Lower leg skin (tissue), 4 donors: ENCODE measurements around the gene BCL2. TPM values are rescaled to one million over a fixed set of nuclear protein-coding genes. Genes with fewer than 3 reads are reported as not detected.

Experiments
- DNase-seq, 2 donors: peaks; one replicate each; pipeline ENCODE4 v3.0.0-alpha.2; 2019; ENCODE audit warnings: low spot score in 2 of 2
- H3K4me3 ChIP-seq: fragments of 200-600 bp; sonication (generic); 2 replicates; pipeline ENCODE4 v1.5.1; 2017; ENCODE audit warnings: mild to moderate bottlenecking, low read depth; ENCODE audit not compliant: poor library complexity, severe bottlenecking
- POLR2A ChIP-seq, 2 donors: fragments of 450-650 bp; IDR thresholded peaks; one replicate each; pipeline ENCODE4 v1.6.1; 2016 to 2017; ENCODE audit warnings: antibody characterized with exemption in 2 of 2, mild to moderate bottlenecking in 1 of 2, moderate library complexity in 1 of 2
- WGBS, 2 donors: methylation state at CpG; one replicate each; pipeline ENCODE4 v1.1.5; 2018; 5-methylcytosine and 5-hydroxymethylcytosine counted together
- intact Hi-C: fragments of 100-400 bp; cut with DNase I; formaldehyde crosslinking; loops from one replicate; pipeline ENCODE4 v1.15.0; 2023; ENCODE audit warnings: low total_unique reads
- total RNA-seq, 4 donors: library from RNA; depleted of rRNA; stranded (reverse); fragments of >200 nt; gene quantifications; one replicate each; pipeline ENCODE4 v1.1.0, GENCODE V29; 2016
- TF ChIP-seq, protein P1 (sequence below), 3 donors: fragments of 450-650 bp; IDR thresholded peaks; one replicate each; pipeline ENCODE4 v1.5.1; 2016; ENCODE audit warnings: antibody characterized with exemption in 3 of 3, mild to moderate bottlenecking in 3 of 3, moderate library complexity in 2 of 3

Gene BCL2
- total RNA-seq, 4 donors from 2014 or later = 12.8 to 21.7 (median 18.2) TPM

- no peak overlapping the region for H3K4me3 ChIP-seq
- DNase-seq = no peak
- TF ChIP-seq POLR2A (IDR thresholded peaks at IDR 0.05) = no peak
- TF ChIP-seq, protein P1, sequence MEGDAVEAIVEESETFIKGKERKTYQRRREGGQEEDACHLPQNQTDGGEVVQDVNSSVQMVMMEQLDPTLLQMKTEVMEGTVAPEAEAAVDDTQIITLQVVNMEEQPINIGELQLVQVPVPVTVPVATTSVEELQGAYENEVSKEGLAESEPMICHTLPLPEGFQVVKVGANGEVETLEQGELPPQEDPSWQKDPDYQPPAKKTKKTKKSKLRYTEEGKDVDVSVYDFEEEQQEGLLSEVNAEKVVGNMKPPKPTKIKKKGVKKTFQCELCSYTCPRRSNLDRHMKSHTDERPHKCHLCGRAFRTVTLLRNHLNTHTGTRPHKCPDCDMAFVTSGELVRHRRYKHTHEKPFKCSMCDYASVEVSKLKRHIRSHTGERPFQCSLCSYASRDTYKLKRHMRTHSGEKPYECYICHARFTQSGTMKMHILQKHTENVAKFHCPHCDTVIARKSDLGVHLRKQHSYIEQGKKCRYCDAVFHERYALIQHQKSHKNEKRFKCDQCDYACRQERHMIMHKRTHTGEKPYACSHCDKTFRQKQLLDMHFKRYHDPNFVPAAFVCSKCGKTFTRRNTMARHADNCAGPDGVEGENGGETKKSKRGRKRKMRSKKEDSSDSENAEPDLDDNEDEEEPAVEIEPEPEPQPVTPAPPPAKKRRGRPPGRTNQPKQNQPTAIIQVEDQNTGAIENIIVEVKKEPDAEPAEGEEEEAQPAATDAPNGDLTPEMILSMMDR (IDR thresholded peaks at IDR 0.05) = no peak
- intact Hi-C loops = no loop called here
- WGBS, 2 donors = 90 to 91% methylated on average over 7 of the region's 7 CpGs
Observed at GRCh38 chr18:63290821-63291200, 28.8 kb downstream of the BCL2 start.

GRCh38 chr18:63290166-63290820 lies 29.3 kb downstream of the BCL2 start:
- 91 to 93% methylated on average over 6 of the region's 6 CpGs for WGBS, 2 donors
- DNase-seq = no peak
- TF ChIP-seq POLR2A (IDR thresholded peaks at IDR 0.05) = no peak
- TF ChIP-seq, protein P1 (IDR thresholded peaks at IDR 0.05) = no peak
- H3K4me3 ChIP-seq = no peak overlapping the region
- intact Hi-C loops = no loop called here

- TF ChIP-seq, protein P1 (IDR thresholded peaks at IDR 0.05) = no peak
- no peak for TF ChIP-seq POLR2A (IDR thresholded peaks at IDR 0.05)
- no peak for DNase-seq
- H3K4me3 ChIP-seq = no peak overlapping the region
- intact Hi-C loops = no loop called here
- WGBS, 2 donors = 46 to 55% methylated on average over 2 of the region's 2 CpGs
Observed at GRCh38 chr18:63288311-63288710, 31.3 kb downstream of the BCL2 start.

DNA sequence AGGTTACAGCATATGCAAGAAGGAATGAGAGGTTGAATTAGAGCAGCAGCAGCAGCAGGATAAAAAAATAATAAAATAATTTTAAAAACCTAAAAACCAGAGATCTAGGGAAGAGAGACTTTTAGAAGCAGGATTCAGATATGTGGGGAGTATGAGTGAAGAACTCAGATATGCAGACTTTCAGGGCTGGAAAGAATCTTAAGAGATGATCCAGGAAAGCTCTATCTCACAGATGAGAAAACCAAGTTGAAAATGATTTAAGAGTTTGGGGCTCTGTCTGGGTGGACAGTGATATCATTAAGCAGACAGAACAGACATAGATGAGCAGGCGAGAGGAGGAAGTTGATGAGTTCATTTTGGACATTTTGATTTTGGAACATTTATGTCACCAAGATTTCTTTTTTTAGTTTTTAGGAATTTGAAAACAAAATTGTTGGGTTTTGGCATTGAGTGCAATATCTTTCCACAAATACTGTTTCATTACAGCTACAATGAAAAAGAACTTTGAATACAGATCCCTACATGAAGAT lies 31.8 kb downstream of the BCL2 start:
- intact Hi-C loops = no loop called here
- no peak for TF ChIP-seq POLR2A (IDR thresholded peaks at IDR 0.05)
- TF ChIP-seq, protein P1 (IDR thresholded peaks at IDR 0.05) = no peak
- DNase-seq = no peak
- no peak overlapping the region for H3K4me3 ChIP-seq
- WGBS, 2 donors = 55 to 68% methylated on average over 1 of the region's 1 CpG

DNA sequence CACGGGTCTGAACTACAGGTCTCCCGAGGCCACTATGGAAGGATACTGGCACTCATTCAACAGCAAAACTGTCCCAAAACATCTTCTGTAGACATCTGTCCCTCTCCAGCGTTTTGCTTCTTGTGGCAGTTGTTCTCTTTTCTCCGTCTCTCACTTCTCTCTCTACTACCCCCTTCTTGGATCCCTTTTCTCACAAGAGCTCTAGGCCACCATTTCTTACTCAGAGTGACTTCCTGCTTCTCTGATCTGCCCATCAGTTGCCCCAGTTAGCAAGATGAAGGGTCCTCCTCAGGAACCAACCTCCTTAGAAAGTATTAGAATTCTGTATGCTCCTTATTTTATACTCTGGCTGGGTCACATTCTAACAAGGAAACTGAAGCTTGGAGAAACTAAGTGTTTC lies 32.6 kb downstream of the BCL2 start:
- no peak for DNase-seq
- H3K4me3 ChIP-seq = no peak overlapping the region
- 67 to 75% methylated on average over 4 of the region's 4 CpGs for WGBS, 2 donors
- TF ChIP-seq, protein P1 (IDR thresholded peaks at IDR 0.05) = no peak
- TF ChIP-seq POLR2A (IDR thresholded peaks at IDR 0.05) = no peak
- intact Hi-C loops = no loop called here
